Colonic mucosa (tissue), 4 donors: ENCODE measurements around the gene ROR1. TPM values are rescaled to one million over a fixed set of nuclear protein-coding genes. Genes with fewer than 3 reads are reported as not detected.

Source experiments
- DNase-seq: peaks from one replicate; pipeline ENCODE4 v3.0.0-alpha.2; 2020
- H3K27ac ChIP-seq: fragments of 200-600 bp; one replicate; pipeline ENCODE4 v1.8.0; 2021
- H3K27me3 ChIP-seq: fragments of 200-600 bp; one replicate; pipeline ENCODE4 v1.8.0; 2021
- H3K36me3 ChIP-seq: fragments of 200-600 bp; one replicate; pipeline ENCODE4 v1.8.0; 2021
- H3K4me1 ChIP-seq: fragments of 200-600 bp; one replicate; pipeline ENCODE4 v1.8.0; 2021; ENCODE audit warnings: mild to moderate bottlenecking
- H3K4me3 ChIP-seq: fragments of 200-600 bp; one replicate; pipeline ENCODE4 v1.8.0; 2021
- H3K9ac ChIP-seq, 2 donors: one replicate each; pipeline ENCODE4 v1.7.0; 2013; ENCODE audit warnings: control low read depth in 2 of 2, low read depth in 2 of 2, low read length in 2 of 2
- H3K9me3 ChIP-seq: fragments of 200-600 bp; one replicate; pipeline ENCODE4 v1.8.0; 2021
- CTCF ChIP-seq: fragments of 200-600 bp; IDR thresholded peaks from one replicate; pipeline ENCODE4 v1.8.0; 2022; ENCODE audit warnings: antibody characterized with exemption, mild to moderate bottlenecking
- intact Hi-C: fragments of 100-400 bp; cut with DNase I; formaldehyde crosslinking; loops from one replicate; pipeline ENCODE4 v1.14.1; 2022
- total RNA-seq, 2 donors: library from RNA; stranded (reverse); fragmentation: NEBNext Ultra II Directional in 1 of 2; extraction: Animal tissue kit (Norgen Biotek cat#: 25700) in 1 of 2; gene quantifications; one replicate each; pipeline ENCODE4 v1.2.1, GENCODE V29; 2021
- donor health status: healthy.
- donor health status: DM: no; HTN: no; CAD: no.
- donor health status: DM: no; HTN: no; CAD: no.

ROR1 gene
- total RNA-seq, 2 donors from 2014 or later = 5.1 to 6.8 TPM

- no peak for DNase-seq
- no peaks in the 10 kb centered on the region for H3K27me3 ChIP-seq
- no peaks in the 10 kb centered on the region for H3K36me3 ChIP-seq
- H3K9ac ChIP-seq = no peak overlapping the region
- no peaks in the 10 kb centered on the region for H3K4me1 ChIP-seq
- no peak for TF ChIP-seq CTCF
- no peaks in the 10 kb centered on the region for H3K9me3 ChIP-seq
- no peak overlapping the region for H3K27ac ChIP-seq
- no peak overlapping the region for H3K4me3 ChIP-seq
- intact Hi-C loops = no loop called here
These were observed 454.5 kb downstream of the ROR1 start for GRCh38 chr1:64228167-64228957.

GRCh38 chr1:64229307-64229706 is 455.5 kb downstream of the ROR1 start:
- Histone ChIP-seq H3K27ac (no peak overlapping the region), H3K27me3 (no peaks in the 10 kb centered on the region), H3K9me3 (no peaks in the 10 kb centered on the region), H3K4me1 (no peaks in the 10 kb centered on the region), H3K36me3 (no peaks in the 10 kb centered on the region), H3K9ac (no peak overlapping the region), H3K4me3 (no peak overlapping the region)
- TF ChIP-seq CTCF = no peak
- intact Hi-C loops = no loop called here
- no peak for DNase-seq

Other genes starting within 250 kb of the ROR1 start
- 100 to 1,000 TPM; 104 to 146 TPM for gene PGM1, start 180.6 kb upstream of the ROR1 start, total RNA-seq